Hepatic stellate cell (primary cell): ENCODE results near the gene ATPAF2.

Experiments
- DNase-seq: peaks from one replicate; pipeline ENCODE4 v3.0.0; 2011; ENCODE audit warnings: low spot score

ATPAF2 gene

DNA sequence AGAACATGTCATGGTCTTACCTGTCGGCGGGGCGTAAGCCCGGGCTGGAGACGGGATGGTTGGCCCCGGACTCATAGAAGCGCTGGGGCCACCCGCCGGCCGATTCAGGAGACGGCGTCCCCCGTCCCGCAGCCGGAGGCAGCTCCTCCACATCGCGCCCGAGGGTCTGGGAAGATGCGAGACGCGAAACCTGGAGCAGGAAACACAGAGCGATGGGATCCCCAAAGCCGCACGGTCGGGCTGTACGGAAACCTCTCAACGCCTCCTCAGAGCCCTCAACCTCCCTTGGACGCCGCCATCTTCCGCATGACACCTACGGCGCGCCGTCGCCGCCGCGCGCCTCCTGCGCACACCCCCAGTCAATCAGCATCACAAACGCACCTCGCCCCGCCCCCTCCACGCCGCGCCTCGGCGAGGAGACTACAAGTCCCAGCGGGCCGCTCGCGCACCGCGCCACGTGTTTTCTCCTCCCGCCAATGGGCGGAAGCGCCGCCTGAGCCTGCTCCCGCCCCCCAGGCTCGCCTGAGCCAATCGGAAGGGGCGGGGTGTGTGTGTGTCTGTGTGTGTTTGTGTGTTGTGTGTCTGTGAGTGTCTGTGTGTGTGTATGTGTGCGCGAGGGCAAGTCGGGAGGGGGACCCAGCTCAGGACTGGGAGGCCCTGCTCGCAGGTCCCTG lies at the start of gene ATPAF2, which contains the start of gene GID4:
Gene ATPAF2, minus strand, starts transcription at position 308 of the 674 bp plus-strand sequence. Its CDS starts 155 bp downstream, at position 153.
Gene GID4, plus strand, starts transcription at position 548 of the 674 bp plus-strand sequence. Its CDS starts 57 bp downstream, at position 605.
- peak; percentile 98 for DNase-seq

DNA sequence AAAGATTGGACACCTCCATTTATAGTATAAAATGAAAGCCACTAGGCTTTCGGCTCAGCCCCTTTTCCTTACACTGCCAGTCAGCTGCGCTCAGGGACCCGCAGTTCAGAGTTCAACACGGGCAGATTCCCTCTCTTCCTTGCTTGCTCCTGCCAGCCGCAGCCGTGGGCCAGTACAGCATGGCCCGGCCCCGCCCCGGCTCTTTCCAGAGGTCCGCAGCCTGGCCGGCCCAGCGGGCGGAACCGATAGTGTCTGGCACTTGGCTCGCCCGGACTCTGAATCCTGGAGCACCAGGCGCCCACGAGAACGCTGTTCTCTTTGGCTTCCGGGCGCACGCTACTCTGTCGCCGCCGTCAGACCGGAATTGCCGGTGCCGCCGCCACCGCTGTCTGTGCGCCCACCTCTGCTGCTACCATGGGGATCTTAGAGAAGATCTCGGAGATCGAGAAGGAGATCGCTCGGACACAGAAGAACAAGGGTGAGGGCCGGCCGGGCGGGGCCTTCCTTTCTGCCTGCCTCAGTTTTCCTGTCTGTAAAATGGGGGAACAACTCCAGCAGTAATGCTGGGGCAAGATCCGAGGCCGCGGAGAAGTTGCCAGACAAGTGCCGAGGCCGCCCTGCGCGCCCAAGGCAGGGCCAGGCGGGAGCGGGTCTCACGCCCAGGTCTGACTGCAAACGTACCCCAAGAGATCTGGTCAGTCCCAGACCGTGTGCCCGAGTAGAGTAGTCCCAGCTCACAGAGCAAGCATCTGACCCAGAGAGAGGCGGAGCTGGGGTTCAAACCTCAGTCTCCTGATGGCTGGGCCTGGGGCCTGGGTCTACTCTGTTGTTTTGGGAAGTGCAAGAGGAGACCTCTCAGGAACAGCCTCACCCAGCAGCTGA lies 48.9 kb upstream of the ATPAF2 start, which contains the start of gene DRG2:
Gene DRG2, plus strand, starts transcription at position 339 of the 882 bp plus-strand sequence. Its CDS starts 76 bp downstream, at position 415.
- DNase-seq = peak; percentile 93

DNA sequence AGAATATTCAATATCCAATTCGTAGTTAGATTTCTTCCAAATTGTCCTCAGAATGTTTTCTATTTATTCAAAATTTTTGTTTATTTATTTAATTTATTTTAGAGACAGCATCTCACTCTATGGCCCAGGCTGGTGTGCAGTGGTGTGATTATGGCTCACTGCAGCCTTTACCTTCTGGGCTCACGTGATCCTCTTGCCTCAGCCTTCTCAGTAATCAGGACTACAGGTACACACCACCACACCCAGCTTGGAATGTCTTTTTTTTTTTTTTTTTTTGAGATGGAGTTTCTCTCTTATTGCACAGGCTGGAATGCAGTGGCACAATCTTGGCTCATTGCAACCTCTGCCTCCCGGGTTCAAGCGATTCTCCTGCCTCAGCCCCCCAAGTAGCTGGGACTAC lies 45.3 kb upstream of the ATPAF2 start:
- no peak for DNase-seq

DNA sequence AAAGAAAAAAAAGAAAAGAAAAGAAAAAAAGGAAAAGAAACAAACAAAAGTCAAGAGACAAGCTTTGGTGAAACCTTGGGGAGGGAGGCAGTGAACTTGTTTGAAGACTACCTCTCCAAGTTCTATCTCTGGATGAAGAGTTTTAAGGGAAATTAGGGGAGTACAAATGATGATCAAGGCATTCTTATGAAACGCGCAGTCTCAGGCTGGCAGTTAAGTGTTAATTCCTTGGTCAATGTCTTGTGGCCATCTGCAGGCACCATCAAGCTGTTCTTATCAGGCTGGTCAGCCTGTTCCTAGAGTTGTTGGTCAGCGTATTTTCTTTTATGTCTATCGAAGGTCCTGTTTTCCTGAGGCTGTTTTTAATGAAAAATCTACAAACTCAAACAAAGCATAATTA lies 40.6 kb upstream of the ATPAF2 start:
- DNase-seq = no peak

DNA sequence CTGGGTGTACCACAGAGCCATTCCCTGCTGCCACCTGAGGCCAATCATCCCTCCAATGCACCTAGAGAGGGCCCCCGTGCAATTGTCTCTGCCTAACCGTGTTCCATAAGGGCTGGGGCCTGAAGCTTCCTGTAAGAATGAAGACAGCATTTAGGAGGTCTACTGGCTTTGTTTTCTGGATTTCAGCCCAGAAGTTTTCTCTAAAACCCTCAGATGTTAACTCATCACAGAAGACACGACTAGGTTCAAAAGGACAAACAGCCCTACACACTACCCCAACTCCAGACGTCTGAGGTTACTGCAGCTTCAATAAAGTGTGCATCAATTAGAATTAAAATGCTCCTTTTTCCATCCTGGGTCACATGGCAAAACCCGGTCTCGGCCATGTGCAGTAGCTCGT lies 38.0 kb upstream of the ATPAF2 start:
- no peak for DNase-seq

DNA sequence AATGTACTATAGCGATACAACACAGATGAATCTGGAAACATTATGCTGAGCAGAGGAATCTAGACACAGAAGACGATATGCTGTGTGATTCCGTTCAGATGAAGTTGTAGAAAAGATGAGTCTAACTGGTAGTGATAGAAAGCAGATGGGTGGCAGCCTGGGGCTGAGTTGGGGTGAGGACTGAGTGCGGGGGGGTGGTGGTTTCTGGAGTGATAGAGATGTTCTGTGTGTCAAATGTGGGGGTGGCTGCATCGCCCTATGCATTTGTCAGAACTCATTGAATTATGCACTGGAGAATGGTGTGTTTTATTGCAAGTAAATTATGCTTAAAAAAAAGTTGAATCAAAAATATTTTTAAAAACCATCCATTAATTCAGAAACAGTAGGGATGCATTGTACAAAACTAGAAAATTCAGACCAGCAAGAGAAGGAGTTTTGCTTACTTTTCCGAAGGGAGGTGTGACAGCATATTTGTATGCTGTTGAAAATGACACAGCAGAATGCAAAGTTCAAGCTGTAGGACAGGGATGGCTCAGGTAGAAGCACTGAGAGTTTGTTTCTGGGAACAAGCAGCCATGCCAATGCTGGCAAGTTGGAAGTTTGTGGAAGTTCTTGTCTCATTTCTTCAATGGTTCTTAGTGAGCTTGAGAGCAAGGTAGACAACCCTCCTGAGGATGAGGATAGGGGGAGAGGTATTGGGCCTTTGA lies 35.8 kb upstream of the ATPAF2 start:
- no peak for DNase-seq

DNA sequence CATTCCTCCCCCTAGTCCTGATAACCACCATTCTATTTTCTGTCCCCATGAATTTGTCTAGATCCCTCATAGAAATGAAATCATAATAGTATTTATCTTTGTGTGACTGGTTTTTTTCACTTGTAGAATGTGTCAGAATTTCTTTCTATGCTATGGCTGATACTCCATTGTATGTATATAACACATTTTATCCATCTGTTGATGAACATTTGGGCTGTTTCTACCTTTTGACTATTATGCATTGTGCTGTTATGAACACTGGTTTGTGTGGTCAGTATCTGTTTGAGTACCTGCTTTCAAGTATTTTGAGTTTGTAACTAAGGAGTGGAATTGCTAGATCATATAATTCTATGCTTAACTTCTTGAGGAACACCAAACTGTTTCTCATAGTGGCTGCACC lies 32.8 kb upstream of the ATPAF2 start:
- DNase-seq = no peak

DNA sequence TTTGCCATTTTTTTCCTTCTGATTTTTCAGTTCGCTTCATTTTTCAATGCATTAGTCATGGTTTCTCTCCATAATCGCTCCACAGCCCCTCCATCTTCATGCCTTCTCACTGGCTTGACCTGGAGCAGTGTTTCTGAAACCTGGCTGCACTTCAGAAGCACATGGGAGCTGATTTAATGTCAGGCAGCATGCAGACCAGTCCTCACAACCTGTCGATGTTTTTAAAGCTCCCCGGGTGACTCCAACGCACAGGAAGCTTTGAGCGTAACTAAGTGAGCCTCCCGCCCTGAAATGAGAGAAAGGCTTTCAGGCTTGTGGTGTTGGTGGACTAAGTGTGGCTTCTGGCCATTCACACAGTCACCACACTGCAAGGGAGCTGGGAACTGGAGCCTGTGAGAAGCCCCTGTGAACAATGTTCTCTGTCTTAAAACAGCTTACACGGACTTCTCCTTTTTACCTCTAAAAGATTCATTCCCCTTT lies 31.9 kb upstream of the ATPAF2 start:
- peak; percentile 47 for DNase-seq

DNA sequence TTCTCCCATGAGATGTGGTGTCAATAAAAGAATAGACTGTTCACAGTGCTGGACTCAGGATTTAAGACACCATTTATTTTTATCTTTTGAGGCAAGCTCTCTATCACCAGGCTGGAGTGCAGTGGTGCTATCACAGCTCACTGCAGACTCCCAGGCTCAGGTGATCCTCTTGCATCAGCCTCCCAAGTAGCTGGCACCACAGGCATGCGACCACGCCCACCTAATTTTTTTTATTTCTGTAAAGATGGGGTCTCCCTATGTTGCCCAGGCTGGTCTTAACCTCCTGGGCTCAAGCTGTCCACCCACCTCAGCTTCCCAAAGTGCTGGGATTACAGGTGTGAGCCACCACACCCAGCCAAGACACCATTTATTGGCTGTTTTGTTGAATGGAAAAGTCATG lies 30.1 kb upstream of the ATPAF2 start:
- DNase-seq = no peak

DNA sequence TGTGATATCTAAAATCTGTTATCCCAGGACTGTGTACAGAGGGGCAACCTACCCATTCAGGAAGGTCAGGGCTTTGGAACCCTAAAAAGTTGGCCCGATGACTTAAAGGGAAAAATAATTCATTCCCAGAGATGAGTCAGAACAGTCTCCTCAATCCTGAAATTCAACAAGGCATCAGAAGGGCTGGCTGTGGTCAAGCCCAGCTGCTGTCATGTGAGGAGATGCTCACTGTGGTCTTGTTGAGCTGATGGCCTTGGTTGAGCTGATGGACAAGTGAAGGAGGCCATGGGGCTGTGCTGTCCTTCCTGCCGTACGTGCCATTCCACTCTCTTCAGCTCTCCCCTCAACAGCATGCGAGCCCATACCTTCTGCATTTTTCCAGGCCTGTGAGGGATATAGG lies 27.9 kb upstream of the ATPAF2 start:
- DNase-seq = no peak

DNA sequence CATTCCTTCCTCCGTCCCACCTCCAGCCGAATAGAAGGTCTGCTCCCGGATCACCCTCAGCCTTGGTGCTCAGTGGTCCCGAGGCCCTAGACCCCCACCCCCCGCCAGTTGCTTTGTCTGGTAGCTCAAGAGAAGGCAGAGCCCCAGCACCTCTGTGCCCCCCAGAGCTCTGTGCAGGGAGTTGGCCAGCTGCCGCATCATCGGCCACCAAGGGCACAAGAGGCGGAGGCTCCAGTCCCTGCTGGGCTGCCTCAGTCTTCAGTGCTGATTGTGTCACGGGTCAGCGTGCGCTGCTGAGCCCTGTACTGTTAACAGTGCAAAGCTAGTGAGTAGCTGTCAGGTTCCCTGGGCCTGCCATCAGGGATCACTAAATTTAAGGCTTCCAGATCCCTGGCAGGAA lies 26.6 kb upstream of the ATPAF2 start:
- DNase-seq = no peak

DNA sequence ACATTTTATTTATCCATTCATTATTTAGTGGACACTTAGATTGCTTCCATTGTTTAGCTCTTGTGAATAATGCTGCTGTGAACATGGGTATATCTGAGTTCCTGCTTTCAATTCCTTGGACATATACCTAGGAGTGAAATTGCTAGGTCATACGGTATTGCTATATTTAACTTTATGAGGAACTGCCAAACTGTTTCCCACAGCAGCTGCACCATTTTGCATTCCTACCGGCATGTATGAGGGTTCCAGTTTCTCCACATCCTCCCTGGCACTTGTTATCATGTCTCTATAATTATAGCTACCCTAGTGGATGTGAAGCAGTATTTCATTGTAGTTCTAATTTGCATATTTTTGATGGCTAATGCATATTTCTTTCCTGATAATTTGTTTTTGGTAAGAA lies 25.1 kb upstream of the ATPAF2 start:
- no peak for DNase-seq

DNA sequence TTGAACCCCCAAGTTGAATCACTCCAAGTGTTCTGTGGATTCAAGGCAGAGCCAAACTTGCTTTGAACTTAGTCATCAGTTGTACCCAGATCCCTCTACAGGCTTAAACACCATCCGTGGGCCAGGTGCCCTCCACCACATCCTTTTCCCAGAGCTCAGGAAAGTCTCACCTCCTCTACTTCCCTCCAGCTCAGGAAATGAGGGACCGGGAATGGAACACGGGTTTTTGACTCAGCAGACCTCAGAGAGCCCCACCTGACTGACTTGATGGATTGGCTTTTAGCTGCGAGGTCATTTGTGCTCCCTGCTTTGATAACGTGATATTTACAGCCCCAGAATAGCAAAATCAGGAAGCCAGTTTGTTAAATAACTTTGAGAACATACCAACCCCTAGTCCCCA lies 20.3 kb upstream of the ATPAF2 start:
- no peak for DNase-seq

DNA sequence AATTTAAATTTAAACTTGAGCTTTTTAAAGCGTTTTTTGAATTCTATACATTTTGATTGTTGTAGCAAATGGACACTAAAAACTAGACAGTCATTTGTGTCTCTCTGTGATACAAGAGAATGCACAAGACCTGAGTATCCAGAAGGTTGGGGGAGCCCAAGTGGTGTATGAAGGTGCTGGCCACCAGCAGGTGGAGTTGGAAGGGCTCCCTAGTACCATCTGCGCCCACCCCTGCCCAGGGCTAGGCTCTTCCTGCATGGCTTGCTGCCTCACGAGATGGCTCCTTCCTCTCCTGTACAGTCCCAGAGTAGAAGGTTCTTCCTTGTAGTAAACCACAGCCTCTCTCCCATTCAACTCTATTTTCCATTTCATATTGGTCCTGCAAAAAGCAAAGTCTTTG lies 17.2 kb upstream of the ATPAF2 start:
- DNase-seq = no peak

DNA sequence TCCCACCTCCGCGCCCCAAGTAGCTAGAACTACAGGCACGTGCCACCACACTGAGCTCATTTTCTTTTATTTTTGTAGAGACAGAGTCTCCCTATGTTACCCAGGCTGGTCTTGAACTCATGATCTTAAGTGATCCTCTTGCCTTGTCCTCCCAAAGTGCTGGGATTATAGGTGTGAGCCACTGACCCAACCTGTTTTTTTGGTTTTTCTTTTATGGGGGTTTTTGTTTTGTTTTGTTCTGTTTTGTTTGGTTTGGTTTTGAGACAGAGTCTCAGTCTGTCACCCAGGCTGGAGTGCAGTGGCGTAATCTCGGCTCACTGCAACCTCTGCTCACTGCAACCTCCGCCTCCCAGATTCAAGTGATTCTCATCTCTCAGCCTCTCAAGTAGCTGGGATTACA lies 16.6 kb upstream of the ATPAF2 start:
- DNase-seq = no peak

DNA sequence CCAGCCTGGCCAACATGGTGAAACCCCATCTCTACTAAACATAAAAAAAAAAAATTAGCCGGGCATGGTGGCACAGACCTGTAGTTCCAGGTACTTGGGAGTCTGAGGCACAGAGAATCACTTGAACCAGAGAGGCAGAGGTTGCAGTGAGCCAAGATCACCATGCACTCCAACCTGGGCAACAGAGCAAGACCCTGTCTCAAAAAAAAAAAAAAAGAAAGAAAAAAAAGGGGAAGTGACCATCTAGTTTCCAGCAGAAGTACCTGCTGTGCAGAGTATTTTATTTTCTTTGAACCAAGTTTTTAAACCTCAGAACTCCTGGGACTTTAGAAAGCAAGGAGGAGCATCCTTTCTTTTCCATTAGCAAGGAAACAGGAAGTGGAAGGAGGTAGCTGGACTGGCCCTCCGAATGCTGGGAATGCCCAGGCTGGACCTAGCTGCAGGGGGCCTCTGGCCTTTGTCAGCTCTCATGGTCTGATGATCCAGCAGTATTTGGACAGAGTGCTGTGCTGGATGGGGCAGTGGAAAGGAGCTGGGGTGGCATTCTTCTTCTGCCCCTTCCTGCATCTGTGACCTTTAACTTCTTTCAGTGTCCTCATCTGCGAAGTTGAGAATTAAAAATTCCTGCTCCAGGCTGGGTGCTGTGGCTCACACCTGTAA lies 6.9 kb upstream of the ATPAF2 start:
- no peak for DNase-seq

DNA sequence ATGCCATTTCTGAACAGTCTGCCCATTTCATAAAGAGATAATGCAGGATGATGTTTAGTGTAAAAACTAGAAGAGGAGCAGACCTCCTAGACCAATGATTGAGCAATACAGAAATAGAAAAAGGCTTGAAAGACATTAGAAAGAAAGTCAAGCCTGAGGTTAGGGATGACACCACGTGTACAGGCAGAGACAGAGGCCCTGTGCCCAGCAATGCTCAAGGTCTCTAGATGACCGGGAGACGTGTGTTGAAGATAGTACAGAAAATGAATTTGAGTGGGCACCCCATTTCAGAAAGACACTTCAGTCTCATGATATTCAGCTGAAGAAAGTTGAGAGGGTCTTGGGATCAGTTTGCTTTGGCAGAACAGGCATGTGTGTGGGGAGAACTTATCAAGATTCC lies 5.6 kb upstream of the ATPAF2 start:
- DNase-seq = no peak

DNA sequence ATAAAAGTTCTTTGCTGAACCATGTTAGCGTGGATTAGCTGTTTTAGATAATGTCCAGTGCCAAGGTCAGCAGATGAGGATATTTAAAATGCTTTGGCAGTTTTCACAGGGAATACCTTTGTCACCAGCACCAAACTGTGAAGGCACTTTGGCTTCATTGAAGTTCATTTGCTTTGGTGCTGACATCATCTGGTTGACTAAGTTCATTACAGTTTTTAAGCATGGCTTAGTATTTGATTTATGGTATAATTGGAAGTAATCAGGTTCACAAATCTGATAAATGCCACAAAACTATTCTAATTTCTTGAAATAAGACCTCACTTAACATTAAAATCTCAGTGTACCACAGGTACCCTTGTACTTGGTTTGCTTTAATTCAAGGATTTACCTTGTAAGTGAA lies 4.5 kb upstream of the ATPAF2 start:
- no peak for DNase-seq

DNA sequence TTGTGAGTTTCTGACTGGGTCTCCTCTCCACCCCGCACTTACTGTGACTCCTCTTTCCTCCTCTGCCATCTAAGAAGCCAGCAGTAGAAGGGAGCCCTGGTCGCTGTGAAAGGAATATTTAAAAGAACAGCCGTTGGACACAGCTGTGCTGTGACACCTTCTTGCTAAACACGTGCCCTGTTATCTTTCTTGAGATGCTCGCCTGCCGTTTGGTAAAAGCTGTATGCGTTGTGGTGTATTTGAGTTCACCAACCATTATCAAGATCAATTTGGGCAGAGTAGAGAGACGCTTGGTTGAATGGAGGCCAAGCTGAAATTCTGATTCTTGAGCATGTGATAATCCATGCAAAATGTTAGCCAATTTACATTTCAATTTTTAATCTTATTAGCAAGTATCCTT lies 4.0 kb upstream of the ATPAF2 start:
- DNase-seq = no peak

DNA sequence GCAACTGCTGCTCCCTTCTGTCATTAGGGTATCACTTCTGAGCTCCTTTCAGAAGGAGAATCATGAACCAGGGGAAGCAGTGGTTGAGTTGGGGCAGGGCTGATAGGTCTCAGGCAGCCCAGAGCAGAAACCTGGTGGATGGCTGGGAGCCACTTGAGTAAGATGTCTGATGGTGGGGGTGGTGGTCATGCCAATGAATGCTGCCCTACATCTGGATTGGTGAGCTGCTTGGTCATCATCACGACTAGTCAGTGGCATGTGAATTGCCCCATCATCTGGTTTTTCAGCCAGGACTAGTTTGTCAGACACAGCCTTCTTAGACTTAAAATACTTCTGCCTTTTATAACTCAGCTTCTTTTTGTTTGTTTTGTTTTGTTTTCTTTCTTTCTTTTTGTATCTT lies 2.8 kb upstream of the ATPAF2 start:
- DNase-seq = peak; percentile 29

DNA sequence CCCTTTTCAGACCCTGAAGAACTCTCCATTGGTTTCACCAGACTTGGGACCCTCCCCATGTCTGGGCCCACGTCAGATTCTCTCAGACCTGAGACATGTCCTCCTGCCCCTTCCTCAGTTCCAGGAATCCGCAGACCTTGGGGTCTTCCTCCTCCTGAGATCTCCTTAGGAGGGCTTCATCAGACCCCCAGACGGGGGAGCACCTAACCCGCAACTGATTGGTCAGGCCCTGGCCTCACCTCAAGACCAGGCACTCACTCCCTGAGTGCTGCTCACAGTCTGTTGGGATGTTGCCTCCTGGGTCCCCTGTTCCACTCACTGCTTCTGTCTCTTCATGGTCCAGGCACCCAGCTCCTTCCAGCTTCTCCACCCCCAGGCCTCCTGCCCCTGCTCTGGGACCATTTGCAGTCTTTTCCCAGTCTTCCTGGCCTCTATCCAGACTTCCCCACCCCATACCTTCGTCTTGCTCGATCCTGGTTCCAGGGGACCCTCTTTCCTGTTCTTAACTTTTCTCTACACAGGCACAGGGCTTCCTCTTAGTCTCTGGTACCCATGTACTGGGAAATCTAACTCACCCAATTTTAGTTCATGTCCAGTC lies 1.4 kb upstream of the ATPAF2 start:
- no peak for DNase-seq
